Activated CD8-positive, alpha-beta memory T cell treated with anti-CD3 and anti-CD28 coated beads for 4 hours (primary cell): ENCODE measurements around the gene SPANXA1.
"Not testable (repeated sequence)": the region's sequence is repeated elsewhere in the genome, so short reads cannot be mapped to it uniquely, and the experiment has no call there.

Experiments used
- DNase-seq, 2 donors: peaks; one replicate each; pipeline ENCODE4 v3.0.0-alpha.2; 2020; ENCODE audit warnings: low read depth in 2 of 2

Gene SPANXA1, protein sequence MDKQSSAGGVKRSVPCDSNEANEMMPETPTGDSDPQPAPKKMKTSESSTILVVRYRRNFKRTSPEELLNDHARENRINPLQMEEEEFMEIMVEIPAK

DNA sequence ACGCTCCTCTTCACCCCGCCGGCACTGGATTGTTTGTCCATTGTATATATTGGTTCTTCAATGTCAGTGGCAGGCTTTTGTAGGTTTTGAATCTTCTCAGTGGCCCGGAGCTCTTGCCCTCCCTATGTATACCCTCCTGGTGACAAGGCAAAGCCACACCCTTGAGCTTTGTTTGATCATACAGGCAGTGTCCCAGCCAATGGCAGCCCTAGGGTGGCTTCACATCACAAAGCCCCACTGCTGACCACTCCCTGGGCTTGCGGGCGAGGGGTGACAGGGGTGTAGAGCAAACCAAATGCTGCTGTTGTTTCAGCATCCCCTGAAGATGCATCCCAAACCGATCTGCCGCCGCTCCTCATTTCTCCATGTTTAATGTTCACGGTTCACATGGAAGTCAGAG is at the start of gene SPANXA1:
SPANXA1 (minus strand) TSS at position 101 of the 400 bp plus-strand sequence; CDS start at position 41, 60 bp downstream.
- DNase-seq: not testable (repeated sequence)

DNA sequence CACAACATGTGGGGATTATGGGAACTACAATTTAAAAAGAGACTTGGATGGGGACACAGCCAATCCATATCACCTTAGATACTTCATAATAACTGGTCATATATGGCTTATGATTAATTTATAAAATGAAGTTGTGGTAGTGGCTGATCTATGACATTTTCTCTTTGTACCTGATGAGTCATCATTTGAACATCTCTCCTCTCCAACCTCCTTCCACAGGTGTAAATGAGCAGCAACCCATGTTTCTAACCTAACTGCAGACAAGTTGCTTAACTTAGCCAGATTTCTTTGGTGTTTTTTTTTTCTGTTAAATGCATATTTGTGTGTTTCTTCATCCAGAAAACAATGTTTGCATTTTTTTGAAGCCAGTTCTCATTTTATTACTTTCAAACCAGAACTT is 47.6 kb upstream of the SPANXA1 start:
- no peak for DNase-seq

DNA sequence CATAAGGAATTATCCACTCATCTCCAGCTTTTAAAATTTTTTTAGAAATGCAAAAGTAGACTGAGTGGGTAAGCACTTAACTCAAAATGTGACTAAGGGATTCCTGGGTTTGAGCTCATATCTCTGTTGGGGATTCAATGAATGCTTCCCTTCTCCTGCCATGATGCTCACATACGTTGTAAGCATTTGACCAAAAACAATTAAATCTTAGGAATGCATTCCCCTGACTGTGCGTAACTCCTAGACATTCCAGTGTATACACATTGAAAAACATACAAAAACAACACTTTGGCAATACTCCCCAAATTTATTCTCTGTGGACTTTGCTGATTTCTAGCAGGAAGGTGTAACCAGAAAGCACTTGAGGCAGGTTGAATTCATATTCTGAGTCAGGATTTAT is 34.8 kb upstream of the SPANXA1 start:
- no peak for DNase-seq

DNA sequence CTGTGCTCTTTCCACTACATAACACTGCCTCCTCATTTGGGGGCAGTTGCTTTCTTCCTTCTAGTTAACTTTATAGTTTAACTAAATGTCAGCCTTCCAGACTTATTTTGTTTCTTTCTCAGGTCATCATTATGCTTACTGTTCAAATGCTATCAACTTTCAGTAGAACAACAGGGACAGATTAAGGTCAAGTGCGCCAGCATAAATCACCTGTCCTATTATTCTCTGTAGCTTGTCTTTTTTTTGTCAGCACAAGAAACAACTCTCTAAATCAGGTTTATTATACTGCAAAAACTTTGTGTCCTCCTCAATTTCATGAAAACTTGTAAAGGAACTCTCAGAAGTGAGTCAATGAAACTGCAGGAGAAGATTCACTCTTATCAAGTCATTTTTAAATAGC is 24.6 kb upstream of the SPANXA1 start:
- DNase-seq: no peak

DNA sequence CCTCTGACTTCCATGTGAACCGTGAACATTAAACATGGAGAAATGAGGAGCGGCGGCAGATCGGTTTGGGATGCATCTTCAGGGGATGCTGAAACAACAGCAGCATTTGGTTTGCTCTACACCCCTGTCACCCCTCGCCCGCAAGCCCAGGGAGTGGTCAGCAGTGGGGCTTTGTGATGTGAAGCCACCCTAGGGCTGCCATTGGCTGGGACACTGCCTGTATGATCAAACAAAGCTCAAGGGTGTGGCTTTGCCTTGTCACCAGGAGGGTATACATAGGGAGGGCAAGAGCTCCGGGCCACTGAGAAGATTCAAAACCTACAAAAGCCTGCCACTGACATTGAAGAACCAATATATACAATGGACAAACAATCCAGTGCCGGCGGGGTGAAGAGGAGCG is 4.9 kb upstream of the SPANXA1 start, which contains the start of gene SPANXA2:
SPANXA2 (plus strand) TSS at position 301 of the 400 bp plus-strand sequence; CDS start at position 361, 60 bp downstream.
- not testable (repeated sequence) for DNase-seq

DNA sequence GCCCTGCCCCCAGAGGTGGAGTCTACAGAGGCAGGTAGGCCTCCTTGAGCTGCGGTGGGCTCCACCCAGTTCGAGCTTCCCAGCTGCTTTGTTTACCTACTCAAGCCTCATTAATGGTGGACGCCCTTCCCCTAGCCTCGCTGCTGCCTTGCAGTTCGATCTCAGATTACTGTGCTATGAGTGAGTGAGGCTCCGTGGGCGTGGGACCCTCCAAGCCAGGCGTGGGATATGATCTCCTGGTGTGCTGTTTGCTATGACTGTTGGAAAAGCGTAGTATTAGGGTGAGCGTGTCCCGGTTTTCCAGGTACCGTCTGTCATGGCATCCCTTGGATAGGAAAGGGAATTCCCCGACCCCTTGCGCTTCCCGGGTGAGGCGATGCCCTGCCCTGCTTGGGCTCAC is 42.0 kb downstream of the SPANXA1 start:
- DNase-seq: not testable (repeated sequence)
